Measurements from ENCODE around the gene KBTBD4. TPM values are rescaled to one million over a fixed set of nuclear protein-coding genes. Genes with fewer than 3 reads are reported as not detected.

Gene KBTBD4
- 10 to 100 TPM; 15.4 to 16.3 TPM for total RNA-seq

- peaks cover 53% of the 10 kb centered on the region for H3K36me3 Mint-ChIP-seq (ENCODE audit: low read depth)
- DNase-seq, result peak; percentile 90
- POLR2A ChIA-PET, result interaction anchor here (0.6 to 4.3 kb wide), 14 partner anchors 9 to 429 kb away, joined by 3 to 48 read pairs (median 4); partner anchors contain the start of genes C1QTNF4, CELF1, FNBP4 and PSMC3
Measured at GRCh38 chr11:47578524-47579494, at the start of gene KBTBD4, which contains the start of gene NDUFS3. Gene KBTBD4, minus strand, starts transcription at chr11:47578970. Its CDS starts 19 bp downstream, at chr11:47578951. Gene NDUFS3, plus strand, starts transcription at chr11:47579074. Its CDS starts 18 bp downstream, at chr11:47579092.

GRCh38 chr11:47628026-47628425 is 49.3 kb upstream of the KBTBD4 start:
- ATAC-seq, result no peak
- no peak for TF ChIP-seq CTCF (IDR thresholded peaks at IDR 0.05)
- H3K9me3 Mint-ChIP-seq, result no peaks in the 10 kb centered on the region
- no peak overlapping the region for H3K27ac Mint-ChIP-seq
- H3K4me3 Mint-ChIP-seq, result no peak overlapping the region
- POLR2A ChIA-PET, result interaction anchor here (0.6 kb wide), 1 partner anchor 24 kb away, joined by 3 read pairs; no protein-coding TSS in a partner anchor
- no peaks in the 10 kb centered on the region for H3K4me1 Mint-ChIP-seq (ENCODE audit: low read depth)
- intact Hi-C loops (cut with micrococcal nuclease), result no loop called here
- no peak for DNase-seq
- no peaks in the 10 kb centered on the region for H3K27me3 Mint-ChIP-seq
- peaks cover 44% of the 10 kb centered on the region for H3K36me3 Mint-ChIP-seq (ENCODE audit: low read depth)
- CTCF ChIA-PET, result interaction anchor here (0.6 kb wide), 1 partner anchor 14 kb away, joined by 3 read pairs; the partner anchor contains the start of gene MTCH2

More at GRCh38 chr11:47578524-47579494, at the start of gene KBTBD4, which contains the start of gene NDUFS3:
- peak; percentile 95 for ATAC-seq
- Mint-ChIP-seq H3K4me1 (ENCODE audit: low read depth) (peaks cover 34% of the 10 kb centered on the region), H3K9me3 (no peaks in the 10 kb centered on the region), H3K27me3 (no peaks in the 10 kb centered on the region), H3K4me3 (peak within 1 kb of the TSS; percentile 92), H3K27ac (peak within 1 kb of the TSS; percentile 98)
- no peak for TF ChIP-seq CTCF (IDR thresholded peaks at IDR 0.05)
- CTCF ChIA-PET, result interaction anchor here (0.7 to 1.8 kb wide), 4 partner anchors 12 to 878 kb away, joined by 3 to 6 read pairs (median 4); partner anchors contain the start of gene ZNF408
- intact Hi-C loops (cut with micrococcal nuclease), result no loop called here

- ChIA-PET POLR2A (interaction anchor here (1.0 kb wide), 1 partner anchor 118 kb away, joined by 3 read pairs; no protein-coding TSS in a partner anchor), CTCF (no interaction called here)
- Mint-ChIP-seq H3K27me3 (no peaks in the 10 kb centered on the region), H3K27ac (no peak overlapping the region), H3K4me3 (no peak overlapping the region), H3K4me1 (ENCODE audit: low read depth) (no peaks in the 10 kb centered on the region), H3K36me3 (ENCODE audit: low read depth) (peaks cover 38% of the 10 kb centered on the region), H3K9me3 (no peaks in the 10 kb centered on the region)
- DNase-seq (no peak), ATAC-seq (no peak)
- TF ChIP-seq CTCF (IDR thresholded peaks at IDR 0.05), result no peak
- intact Hi-C loops (cut with micrococcal nuclease), result no loop called here
Measured at GRCh38 chr11:47626234-47626633, 47.5 kb upstream of the KBTBD4 start.

- ChIA-PET POLR2A (interaction anchor here (1.0 to 1.4 kb wide), 2 partner anchors 16 to 26 kb away, joined by 3 to 5 read pairs; no protein-coding TSS in a partner anchor), CTCF (no interaction called here)
- Mint-ChIP-seq H3K36me3 (ENCODE audit: low read depth) (peaks cover 24% of the 10 kb centered on the region), H3K9me3 (no peaks in the 10 kb centered on the region), H3K27me3 (no peaks in the 10 kb centered on the region), H3K4me3 (no peak overlapping the region), H3K4me1 (ENCODE audit: low read depth) (no peaks in the 10 kb centered on the region), H3K27ac (peak overlapping the region; percentile 27)
- TF ChIP-seq CTCF (IDR thresholded peaks at IDR 0.05), result no peak
- intact Hi-C loops (cut with micrococcal nuclease), result no loop called here
- ATAC-seq, result no peak
- no peak for DNase-seq
Measured at GRCh38 chr11:47620836-47621378, 42.1 kb upstream of the KBTBD4 start.

Data from activated CD8-positive, alpha-beta T cell treated with anti-CD3 and anti-CD28 coated beads for 36 hours (primary cell).